Measurements from ENCODE around the gene COA1.
"Not testable (repeated sequence)": the region's sequence is repeated elsewhere in the genome, so short reads cannot be mapped to it uniquely, and the experiment has no call there.

COA1 gene

DNA sequence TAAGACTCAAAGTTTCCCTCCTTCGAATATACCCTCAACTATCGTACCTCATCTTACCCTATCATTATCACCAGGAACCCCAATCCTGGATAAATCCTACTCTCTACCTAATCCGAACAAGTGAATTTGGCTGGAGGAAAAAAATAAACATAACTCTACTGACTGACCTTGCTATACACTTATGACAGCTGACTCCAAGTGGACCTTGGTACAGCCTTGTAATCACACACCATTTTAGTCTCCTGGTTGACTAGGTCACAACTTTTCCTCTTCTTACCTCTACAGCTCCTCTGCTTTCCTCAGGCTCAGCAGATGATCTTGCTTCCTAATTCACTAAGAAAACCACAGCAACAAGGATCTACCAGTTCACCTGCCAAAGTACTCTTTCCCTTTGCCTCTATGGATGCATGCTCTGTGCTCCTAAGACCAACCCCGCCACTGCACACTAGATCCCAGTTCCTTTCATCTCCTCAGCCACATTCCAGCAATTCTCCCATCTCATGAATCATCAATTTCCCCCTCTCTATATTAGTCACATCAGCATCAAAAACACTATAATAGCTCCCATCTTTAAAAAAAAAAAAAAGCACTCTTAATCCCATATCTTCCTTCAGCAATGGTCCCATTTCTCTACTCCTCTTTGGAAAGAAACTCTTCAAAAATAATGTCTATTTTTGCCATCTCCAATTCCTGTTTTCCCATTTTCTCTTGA is 35.5 kb downstream of the COA1 start:
- DNase-seq: no peak

DNA sequence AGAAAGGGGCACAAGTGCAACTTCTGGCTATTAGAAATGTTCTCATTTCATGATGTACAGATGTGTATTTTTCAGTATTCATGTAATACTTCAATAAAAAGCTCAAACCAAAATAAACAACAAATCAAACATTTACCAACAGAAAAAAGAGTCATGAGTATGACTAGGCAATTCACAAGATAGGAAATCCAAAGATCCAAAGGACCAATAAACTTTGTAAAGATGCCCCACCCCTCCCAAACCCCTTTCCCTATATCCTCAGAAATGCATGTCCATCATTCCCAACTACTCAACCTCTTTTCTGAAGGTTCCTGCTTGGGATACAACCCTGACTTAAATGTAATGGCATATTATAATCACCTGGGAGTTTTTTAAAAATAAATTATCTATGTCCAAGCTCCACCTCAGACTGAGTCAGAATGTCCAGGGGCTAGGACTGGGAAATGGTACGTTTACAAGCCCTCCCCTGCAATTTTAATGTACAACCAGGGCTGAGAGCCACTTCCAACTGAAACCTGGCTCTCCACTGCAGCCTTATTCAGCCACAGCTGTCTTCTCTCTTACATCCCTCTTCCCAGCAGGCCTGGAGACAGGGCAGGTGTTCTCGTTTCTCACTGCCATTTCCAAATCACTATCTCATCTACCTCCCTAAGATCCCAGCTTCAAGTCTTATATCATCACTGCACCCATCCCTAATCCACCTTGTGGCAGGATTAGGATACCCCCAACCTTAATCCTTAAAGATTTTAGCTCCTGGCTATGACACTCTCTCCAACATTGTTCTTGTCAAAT is 36.5 kb downstream of the COA1 start:
- no peak for DNase-seq

DNA sequence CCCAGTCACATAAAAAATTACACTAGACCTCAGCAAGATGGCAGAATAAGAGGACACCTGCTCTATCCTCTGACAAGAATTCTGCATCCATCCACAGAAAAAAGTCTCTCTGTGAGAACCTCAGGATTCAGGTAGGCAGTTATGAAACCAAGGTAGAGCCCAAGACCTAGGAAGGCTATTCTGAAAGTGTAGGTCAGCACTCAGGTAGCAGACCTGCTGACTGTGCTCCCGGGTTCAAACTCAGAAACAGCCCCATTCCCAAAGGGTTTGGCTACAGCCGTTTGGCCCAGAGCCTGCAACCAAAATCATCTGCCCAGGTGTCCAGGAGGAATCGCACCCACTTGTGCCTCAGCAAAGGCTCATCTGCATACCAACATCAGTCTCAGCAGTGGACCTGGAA is 37.7 kb downstream of the COA1 start:
- no peak for DNase-seq

DNA sequence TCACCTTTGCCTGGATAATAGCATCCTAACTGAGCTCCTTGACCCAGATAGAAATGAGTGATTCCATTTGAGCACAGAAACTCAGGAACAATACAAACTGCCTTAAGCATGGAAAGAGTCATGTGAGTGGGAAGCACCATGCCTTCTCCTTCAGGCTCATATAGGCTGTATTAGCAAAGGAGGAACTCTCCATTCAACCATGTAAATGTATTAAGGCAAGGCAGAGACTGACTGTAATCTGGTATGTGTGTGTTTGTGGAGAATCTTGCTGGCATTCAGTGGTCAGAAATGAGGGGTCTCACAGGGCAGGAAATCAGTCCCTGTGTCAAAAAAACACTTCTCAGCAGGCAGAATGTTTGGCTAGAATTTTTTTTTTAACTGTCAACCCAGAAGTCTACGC is 40.2 kb downstream of the COA1 start:
- DNase-seq: no peak

DNA sequence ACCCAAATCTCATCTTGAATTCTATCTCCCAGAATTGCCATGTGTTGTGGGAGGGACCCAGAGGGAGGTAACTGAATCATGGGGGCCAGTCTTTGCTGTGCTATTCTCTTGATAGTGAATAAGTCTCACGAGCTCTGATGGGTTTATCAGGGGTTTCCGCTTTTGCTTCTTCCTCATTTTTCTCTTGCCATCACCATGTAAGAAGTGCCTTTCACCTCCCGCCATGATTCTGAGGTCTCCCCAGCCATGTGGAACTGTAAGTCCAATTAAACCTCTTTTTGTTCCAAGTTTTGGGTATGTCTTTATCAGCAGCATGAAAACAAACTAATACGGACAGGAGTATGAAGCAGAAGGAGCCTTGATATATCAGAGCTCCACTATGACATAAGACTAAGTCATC is 41.5 kb downstream of the COA1 start:
- DNase-seq: not testable (repeated sequence)

DNA sequence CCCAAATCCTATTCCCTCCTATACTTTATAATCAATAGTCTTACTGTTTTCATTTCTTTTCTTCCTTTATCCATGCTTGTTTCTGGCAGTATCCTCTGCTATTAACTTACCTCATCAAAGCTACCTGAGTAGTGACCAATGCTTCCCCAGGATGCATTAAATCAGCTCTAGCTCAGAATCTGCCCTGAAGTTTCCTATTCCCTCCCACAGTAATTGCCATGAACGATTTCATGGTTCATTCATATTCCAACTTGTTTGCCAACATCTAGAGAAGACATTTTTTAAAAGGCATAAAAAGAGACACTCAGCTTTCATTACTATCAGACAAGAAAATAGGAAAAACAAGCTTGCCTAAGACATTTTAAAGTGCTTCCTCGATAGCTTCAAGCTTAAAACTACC is 42.3 kb downstream of the COA1 start:
- no peak for DNase-seq

DNA sequence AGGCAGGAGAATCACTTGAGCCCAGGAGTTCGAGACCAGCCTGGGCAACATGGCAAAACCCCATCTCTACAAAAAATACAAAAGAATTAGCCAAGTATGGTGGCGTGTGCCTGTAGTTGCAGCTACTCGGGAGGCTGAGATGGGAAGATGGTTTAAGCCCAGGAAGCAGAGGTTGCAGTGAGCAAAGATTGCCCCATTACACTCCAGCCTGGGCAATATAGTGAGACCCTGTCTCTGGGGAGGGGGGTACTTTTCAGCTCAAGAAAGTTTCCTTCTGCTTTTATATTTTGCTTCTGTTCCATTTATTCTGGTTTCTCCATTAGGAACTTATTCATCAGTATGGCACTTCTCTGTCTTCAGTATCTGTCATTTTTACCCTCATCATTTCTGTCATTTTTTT is 48.6 kb downstream of the COA1 start:
- no peak for DNase-seq

DNA sequence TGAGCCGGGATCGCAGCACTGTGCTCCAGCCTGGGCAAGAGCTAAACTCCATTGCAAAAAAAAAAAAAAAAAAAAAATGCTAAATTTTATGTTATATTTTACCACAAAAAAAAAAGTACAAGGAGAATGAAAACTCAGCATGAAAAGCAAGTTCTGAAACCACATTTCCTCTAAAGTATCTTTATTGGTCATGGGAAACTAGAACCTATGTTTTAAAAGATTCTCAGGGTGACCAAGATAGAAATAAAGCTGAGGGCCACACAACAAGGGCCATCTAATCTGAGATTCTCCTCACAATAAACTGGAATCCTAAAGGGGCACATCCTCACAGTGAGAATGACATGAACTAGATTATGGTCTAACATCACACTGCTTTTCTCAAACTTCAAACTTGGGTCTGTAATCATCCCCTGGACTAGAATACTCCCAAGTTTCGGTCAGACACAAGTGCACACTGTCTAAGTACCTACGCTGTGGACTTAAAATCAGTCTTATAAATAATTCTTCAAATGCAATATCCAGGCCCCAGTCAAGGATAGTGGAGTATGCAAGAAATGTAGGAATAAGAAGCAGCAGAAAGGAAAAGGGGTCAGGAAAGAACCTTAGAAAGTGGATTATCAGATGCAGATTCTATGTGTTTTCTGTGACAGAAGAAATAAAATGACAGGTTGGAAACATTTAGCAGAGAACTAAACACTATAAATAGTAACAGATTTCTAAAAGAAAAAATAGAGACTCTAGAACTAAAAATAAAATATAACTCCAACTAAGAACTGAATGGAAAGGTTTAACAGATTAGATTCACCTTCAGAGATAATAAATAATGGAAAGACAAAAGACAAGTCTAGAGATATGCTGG is 49.9 kb downstream of the COA1 start:
- DNase-seq: no peak

DNA sequence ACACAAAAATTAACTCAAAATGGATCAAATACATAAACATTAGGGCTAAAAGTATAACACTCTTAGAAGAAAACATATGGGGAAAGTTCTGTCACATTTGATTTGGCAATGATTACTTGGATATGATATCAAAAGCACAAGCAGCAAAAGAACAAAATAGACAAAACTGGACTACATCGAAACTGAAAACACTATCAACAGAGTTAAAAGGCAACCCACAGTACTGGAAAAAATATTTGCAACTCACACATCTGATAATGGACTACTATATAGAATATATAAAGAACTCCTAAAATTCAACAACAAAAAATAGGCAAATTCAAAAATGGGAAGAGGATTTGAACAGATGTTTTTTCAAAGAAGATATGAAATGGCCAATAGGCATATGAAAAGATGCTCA is 51.0 kb downstream of the COA1 start:
- DNase-seq: no peak

DNA sequence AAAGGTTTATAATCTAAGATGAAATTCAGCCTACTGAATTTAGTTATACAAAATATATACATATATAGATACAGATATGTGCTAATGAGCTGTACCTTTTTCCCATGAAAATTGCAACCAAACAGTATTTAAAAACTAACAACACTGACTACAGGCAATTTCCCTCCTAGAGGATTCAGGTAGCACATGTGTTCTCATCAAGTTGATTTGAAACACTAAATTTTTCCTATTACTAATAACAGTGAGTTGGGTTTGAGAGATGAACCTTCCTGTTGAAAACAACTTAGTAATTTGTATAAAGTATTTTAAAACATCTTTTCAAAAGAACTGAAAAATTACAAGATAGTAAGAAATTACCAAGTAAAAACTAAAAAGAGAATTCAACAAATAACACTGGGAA is 51.5 kb downstream of the COA1 start:
- no peak for DNase-seq

DNA sequence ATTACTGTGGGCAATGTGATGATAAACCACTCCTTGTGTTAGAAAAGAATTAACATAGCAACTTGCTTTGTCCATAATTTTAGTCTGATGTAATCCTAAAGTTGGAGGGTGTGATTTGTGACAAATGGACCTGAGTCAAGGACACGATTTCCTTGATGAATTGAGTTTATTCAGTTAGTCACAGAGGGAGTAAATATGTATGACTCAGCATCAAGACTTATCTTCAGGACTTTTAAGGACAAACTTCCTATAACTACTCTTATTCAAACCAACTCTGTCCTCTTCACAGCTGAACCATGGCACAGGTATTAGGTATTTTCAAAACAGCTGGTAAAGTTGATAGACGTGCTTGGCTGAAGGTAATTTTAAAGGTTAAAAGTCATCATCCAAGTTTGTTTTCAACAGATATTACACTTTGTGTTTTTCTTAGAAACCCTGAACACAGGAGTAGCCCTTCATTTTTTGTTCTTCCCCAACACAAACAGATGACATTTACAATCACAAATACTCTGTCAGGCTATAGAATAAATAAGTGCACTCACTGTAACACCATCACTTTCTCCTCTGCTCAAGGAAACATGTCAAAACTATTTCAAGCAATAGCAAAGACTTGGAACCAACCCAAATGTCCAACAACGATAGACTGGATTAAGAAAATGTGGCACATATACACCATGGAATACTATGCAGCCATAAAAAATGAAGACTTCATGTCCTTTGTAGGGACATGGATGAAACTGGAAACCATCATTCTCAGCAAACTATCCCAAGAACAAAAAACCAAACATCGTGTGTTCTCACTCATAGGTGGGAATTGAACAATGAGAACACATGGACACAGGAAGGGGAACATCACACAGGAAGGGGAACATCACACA is 54.5 kb downstream of the COA1 start:
- DNase-seq: no peak

DNA sequence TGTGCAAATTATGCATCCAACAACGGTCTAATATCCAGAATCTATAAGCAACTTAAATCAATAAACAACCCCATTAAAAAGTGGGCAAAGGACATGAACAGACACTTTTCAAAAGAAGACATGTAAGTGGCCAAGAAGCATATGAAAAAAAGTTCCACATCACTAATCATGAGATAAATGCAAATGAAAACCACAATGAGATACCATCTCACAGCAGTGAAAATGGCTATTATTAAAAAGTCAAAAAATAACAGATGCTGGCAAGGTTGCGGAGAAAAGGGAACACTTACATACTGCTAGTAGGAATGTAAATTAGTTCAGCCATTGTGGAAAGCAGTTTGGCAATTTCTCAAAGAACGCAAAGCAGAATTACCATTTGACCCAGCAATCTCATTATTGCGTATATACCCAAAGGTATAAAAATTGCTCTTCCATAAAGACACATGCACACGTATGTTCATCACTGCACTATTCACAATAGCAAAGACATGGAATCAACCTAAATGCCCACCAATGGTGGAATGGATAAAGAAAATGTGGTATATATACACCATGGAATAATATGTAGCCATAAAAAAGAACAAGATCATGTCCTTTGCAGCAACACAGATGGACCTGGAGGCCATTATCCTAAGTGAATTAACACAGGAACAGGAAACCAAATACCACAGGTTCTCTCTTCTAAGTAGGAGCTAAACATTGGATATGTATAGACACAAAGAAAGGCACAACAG is 55.9 kb downstream of the COA1 start:
- DNase-seq: not testable (repeated sequence)

DNA sequence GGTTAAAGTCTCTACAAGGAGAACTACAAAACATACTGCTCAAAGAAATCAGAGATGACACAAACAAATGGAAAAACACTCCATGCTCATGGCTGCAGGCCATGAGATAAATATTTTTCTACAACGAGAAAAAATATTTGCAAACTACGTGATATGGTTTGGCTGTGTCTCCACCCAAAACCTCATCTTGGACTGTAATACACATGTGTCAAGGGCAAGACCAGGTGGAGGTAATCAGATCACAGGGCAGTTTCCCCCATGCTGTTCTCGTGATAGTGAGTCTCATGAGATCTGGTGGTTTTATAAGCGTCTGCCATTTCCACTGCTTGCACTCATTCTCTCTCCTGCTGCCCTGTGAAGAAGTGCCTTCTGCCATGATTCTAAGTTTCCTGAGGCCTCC is 57.8 kb downstream of the COA1 start:
- no peak for DNase-seq

DNA sequence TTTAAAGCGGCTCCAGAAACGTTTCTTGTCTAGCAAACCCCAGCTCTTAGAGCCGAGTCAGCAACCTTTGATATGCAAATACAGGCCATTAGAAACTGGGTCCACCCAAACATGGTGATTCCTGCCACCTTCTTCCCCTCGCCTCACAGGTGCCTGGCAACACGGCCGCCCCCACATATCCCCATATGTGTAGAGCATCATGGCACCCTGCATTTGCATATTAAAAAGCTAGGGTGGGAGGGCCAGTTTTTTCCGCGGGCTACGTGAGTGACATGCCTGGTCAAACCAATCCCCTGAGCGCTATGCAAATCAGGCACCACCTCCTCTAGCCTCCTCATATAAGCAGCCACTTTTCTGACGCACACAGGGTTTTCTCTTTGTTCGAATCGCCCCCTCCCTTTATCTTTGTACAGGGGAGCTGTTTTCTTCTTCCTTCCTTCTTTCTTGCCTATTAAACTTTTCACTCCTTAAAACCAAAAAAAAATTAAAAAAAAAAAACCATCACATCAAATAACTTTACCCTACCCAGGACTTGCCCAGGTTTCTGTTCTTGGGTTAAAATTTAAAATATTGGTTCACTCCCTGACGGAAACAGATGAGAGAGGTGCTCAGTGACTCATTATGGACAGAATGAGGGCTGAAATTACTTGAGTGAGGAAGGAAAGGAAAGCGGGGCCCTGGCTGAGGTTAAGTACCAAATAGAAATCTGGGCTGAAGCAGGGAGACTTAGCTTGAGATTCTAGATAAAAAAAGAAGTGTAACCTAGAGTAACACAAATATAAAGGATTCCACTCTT is 59.8 kb downstream of the COA1 start:
- DNase-seq: peak in 31 of 56 donors; percentile 10 to 83 (median 48)

DNA sequence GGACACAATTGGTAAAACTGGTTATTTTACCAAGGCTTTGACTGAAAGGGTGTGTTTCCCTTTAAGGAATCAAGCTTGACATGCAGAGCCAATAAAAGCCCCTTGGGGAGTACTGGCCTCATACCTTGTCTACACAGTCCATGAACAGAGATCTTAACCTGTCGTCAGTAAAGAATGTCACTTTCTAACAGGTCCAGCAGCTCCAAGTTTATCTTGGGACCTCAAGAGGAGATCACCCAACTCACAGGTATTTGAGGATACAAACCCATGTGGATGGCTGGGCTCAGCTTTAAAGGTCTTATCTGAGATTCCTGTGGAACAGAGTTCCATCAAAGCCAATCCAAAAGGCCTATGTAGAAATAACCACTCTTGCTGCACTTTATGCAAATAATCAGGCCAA is 61.3 kb downstream of the COA1 start:
- DNase-seq: no peak

DNA sequence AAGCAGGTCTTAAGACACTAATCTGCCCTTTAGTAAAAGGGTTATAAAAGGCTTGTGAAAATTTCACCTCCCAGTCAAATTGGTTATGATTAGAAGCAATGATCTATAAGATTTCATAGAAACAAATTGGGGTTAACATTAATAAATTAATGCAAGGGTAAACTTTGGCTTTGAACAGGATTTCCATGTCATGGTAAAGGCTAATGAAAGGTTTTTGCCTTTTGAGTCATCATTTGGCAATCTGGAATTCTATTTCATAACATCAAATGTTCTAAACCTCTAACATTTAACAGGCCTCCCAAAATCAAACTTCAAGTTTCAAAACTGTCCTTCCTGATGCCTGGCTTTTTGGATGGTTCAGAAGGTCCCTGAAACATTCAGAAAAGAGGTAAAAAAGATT is 62.4 kb downstream of the COA1 start:
- DNase-seq: no peak

DNA sequence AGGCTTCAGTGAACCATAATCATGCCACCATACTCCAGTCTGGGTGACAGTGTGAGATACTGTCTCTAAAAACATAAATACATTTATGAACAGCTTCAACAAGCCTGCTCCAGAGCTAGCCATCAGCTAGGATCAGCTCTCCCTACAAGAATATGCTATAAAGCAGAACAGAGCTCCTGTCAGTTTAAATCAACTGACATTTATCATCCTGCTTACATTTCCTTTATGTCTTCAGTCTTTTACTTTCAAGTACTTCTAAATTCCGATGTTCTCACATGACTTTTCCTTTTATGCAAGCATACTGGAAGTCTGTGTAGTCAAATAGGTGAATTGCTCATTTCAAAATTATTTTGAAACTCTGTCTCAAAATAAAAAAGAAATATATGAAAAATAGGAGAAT is 64.6 kb downstream of the COA1 start:
- DNase-seq: no peak

DNA sequence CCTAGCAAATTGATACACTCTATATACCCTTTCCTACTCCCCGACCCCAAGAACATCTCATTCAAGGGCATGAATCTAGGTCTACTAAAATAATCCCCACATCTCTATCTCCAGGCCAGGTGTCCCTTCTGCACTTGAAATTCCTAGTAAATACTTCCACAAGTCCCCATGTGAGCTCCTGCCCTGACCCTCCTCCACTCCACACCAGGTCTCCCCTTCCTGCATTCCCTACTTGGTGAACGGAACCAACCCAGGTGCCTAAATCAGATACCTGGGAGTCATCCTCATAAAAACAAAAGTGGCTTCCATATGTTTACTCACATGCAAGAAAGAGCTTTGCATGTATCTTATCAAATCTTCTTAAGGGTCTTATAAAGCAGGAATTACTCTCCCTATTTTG is 69.2 kb downstream of the COA1 start:
- no peak for DNase-seq

DNA sequence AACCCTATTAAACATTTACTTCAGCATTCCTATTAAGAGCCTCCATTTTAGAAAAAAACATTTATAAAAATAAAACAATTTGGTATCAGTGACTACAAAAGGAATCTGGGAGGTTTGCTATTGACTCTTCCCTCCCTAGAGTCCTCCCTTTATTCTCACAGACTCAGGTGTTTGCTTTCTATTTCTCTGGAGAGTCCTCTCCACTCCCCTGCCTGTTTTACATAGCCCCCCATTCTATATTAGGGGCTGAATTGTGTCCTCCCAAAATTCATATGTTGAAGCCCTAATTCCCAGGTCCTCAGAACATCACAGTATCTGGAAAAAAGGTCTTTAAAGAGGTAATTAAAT is 69.8 kb downstream of the COA1 start:
- no peak for DNase-seq

Measured in nucleus accumbens (tissue), 56 donors.